H1 (cell line): Measurements from ENCODE around the gene RAB33A. TPM values are rescaled to one million over a fixed set of nuclear protein-coding genes. Genes with fewer than 3 reads are reported as not detected.

ENCODE experiments used
- CEBPB ChIP-seq: IDR thresholded peaks from 2 replicates; pipeline ENCODE4 v1.6.1; 2012; ENCODE audit warnings: low read depth, low read length
- GTF2F1 ChIP-seq: IDR thresholded peaks from 2 replicates; pipeline ENCODE4 v1.6.1; 2012; ENCODE audit warnings: low read depth, low read length, improper control_type of control experiment, borderline replicate concordance
- polyA plus RNA-seq, 7 experiments: library from polyadenylated mRNA; depleted of rRNA in 3 of 7; stranded (reverse) in 5 of 7; unstranded in 2 of 7; fragments of >200 nt in 5 of 7; fragments of 200-250 nt in 2 of 7; gene quantifications; 1 replicate in 5 of 7; 2 replicates in 1 of 7; 4 replicates in 1 of 7; pipeline versions ENCODE4 v1.2.1 to v1.2.3, GENCODE V29; 2011 to 2013; ENCODE audit warnings: missing spikeins in 2 of 7, mixed read lengths in 2 of 7
- total RNA-seq: library from RNA; stranded (reverse); fragmentation: NEBNext Ultra II Directional; extraction: Animal tissue kit (Norgen Biotek cat#: 25700); gene quantifications from 2 replicates; pipeline ENCODE4 v1.2.1, GENCODE V29; 2021

RAB33A gene
- total and polyA plus RNA-seq, 2 of the 8 experiments (the other 6 are each of a cell fraction or from before 2014, with no cell fraction given): 2.8 to 4.6 TPM

GRCh38 chrX:130130990-130131389 is 40.8 kb upstream of the RAB33A start (continued):
- TF ChIP-seq CEBPB (no peak), GTF2F1 (no peak)
